Muscle of arm (tissue), 12 donors: Measurements from ENCODE around the gene SIRT2. TPM values are rescaled to one million over a fixed set of nuclear protein-coding genes. Genes with fewer than 3 reads are reported as not detected.

Source experiments
- DNase-seq: peaks from one replicate; pipeline ENCODE4 v3.0.0-alpha.2; 2013
- polyA plus RNA-seq, 12 donors: library from polyadenylated mRNA; unstranded; fragments of 120-200 nt; gene quantifications; one replicate each; pipeline ENCODE4 v1.2.1, GENCODE V29; 2013; ENCODE audit not compliant: insufficient read length in 12 of 12

SIRT2 gene
- polyA plus RNA-seq, 12 donors = 74.8 to 135 (median 104) TPM; not detected in 1

DNA sequence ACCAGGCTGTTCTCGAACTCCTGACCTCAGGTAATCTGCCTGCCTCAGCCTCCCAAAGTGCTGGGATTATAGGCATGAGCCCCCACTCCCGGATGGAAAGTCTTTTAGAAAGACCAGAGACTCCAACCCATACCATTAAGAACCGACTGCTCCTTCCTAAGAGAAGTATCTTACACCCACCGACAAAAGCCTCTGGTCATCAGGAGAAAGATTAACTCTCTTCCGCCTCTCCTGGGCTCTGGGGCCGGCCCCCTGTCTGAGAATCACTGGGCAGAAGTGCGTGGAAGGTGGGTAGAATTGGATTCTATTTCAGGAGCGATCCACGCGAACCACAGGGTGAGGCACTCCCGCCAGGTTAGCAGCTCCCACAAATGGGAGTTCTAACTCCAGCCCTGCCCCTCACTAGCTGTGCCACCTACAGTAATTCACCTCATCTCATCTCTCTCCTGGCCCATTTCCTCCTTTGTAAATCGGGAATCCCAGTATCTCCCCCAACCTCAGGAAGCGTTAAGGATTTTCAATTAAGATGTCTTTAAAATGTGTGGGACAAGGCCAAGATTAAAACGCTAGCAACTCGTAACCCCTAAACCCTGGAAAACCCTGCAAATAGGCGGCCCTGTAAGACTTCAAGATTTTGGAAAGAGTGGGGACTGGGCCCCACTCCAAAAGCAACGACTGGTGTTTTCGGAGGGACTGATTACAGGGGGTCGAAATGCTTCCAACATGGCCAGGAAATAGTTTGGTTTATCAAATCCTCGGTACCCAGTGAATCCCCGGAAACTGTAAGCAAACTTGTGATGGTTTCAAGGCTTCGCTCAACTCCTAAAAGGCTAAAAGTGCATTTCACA, 50.9 kb downstream of the SIRT2 start:
- no peak for DNase-seq

DNA sequence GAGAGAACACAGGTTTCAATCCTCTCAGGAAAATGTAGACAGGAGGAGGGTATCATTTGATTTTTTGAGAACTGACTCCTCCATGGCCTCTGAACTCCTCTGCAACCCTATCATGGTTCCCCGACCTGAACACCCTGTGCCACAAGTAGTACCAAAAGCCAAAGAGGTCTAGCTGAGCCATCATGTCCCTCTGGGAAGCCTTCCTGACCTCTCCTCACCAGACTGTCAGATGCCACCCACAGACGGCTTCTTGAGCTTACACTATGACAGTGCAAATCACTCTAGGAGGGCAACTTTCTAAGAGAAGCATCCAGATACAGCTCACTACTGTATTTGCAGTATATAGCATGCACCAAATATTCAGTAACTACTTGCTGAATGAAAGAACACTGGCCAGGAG, 53.3 kb downstream of the SIRT2 start:
- DNase-seq = no peak

DNA sequence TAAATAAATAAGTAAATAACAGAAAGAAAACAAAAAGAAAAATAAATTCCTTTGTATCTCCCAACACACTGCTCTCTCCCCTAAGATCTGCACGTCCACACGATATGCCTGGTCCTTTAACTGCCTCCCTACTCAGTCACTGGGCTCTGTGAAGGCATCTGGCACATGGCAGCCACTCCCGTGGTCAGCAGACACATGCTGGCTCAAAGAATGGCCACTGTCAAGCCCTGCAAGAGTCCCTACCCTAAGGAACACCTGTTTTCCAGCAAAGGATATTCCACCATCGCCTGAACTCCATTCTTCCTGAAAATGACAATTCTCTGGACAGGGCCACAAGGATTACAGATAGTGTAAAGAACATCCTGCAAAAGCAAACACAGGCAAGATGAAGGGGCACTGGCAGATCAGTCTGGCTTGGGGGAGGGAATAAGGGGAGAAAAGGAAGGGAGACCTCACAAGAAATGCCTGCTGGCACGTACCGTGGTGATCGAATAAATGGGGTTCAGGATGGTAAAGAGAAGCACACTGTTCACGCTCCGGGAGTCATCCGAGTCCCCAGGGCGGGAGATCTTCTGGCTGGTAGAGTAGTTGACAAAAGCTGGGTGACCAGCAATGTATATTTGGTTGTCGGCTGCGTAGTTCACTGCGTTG, 53.9 kb downstream of the SIRT2 start:
- no peak for DNase-seq

DNA sequence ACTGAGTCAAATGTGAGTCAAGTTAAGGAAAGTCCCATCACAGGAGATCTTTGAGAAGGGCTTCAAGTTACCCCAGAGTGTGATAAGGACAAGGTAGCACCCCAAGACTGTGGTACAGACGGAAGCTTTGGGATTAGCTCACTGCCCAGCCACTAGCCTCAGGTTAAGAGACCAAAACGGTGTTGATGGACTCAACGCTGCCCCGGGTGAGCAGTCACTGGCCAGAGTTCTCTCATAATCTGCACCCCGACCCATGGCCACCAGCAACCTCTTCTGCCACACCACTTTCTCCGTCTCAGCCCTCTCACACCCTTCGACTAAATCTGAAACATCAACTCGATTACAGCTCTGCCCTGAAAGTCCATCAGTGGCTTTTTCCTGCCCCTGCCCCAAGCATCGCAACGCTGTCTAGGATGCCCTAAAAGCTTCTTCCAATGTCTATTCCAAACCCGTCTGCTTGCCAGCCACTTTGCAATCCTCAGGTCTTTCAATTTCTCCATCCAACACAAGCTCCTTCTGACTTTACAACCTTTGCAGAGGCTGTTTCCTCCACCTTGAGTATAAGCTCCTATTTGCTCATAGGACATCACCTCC, 55.2 kb downstream of the SIRT2 start:
- no peak for DNase-seq

DNA sequence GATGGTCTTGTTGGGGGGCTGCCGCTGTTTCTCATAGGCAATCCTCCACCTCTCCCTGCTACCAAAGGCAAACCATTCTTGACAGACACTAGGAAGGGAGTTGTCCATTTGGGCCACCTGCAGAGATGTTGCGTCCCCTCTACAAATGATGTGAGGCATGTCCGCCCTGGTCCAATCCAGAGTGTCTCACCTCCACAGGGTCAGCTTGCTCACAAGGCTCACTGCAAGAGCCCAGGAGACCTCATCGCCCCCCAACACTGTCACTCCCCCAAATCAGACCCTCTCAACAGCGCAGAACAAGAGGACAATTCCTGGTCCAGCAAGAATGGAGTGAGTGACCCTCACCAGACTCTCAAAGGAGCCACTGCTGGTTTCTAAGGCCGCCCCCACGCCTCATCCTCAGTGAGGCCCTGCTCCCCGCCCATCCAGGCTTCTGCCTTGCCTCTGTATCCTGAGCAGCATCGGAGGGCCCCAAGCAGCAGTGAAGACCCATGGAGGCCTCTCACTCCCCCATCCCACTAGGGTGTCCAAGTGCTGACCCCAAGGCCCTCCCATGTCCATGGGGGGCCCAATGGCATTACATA, 56.2 kb downstream of the SIRT2 start:
- no peak for DNase-seq

DNA sequence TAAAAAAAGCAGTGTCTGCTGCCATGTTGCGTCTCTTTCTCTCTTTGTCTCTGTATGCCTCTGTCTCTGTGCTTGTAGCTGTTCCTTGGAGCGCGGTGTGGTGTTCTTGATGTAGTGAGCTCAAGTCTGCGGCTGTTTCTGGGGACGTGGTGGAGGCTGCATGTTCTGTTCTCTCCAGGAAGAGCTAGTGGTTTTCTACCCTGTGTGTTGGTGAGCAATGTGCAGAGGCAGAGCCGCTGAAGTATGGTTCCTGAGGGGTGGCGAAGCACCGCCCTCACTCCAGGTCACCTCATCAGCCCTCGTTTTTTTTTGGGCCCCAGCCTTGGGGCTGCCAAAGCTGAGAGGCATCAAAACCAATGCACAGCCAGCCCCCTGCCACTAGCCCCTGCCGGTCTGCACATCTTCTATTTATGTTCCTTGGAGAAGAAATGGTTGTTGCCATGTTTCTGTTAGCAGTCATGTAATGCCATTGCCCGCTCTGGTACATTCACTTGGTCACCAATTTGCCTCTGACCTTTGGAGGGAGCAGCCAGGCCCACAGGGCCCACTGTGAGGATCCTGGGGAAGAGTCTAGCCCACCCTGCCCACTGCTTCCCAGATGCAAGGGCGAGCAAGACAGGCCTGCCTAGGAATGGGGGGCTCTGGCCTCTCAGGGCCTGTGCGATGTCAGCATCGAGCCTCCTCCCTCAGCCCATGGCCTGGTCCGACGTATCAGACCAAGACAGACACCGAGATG, 56.8 kb downstream of the SIRT2 start:
- DNase-seq = no peak

DNA sequence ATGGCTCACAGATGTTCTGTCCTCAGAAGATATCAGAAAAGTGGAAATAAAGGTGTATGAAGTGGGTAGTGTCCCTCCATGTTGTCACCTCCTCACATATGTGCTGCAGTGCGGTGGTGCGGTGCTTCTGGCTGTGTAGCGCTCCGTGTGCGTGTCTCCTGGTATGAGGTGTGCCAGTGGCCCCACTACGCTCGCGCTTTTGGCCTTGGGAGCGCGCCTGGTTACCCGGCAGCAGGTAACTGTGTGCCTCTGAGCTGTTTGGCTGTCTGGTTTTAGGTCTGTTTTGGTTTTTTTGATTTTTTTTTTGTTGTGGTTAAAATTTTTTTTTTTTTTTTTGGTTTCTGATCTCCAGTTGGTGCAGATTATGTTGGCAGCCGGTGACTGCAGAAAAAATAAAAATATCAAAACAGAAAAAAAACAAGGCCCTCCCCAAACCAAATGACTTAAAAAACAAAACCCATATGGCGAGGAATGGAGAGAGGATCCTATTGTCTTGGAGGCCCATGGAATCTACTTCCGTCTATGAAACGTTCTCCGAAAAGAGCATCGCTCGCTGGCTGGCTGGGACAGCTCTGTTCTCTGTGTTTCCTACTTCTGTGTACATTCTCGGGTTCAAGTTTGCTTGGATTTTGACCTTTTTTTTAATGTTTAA, 57.5 kb downstream of the SIRT2 start:
- DNase-seq = no peak

DNA sequence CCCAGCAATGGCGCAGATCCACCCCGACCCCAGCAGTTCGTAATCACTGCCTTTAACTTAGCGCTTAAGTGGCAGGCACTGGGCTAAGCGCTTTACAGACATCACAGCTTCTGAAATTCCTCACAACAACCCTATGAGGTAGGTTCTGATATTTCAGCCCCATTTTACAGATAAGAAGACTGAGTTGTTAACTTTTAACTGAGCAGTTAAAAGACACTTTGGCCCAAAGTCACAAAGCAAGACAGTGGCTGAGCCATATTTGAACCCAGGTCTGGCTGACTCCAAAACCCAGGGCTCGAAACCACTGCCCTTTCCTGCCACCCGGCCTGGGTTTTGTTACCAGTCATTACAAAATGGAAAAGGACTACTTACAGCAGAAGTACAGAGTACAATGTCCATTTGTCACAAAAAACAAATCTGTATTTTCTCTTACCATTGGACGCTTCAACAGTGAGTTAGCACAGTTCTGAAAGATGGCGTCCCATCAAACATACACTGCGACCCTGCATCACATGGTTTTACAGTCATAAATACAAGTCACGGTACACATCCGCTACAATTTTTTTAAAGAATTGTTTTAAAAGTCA, 58.1 kb downstream of the SIRT2 start:
- DNase-seq = no peak

DNA sequence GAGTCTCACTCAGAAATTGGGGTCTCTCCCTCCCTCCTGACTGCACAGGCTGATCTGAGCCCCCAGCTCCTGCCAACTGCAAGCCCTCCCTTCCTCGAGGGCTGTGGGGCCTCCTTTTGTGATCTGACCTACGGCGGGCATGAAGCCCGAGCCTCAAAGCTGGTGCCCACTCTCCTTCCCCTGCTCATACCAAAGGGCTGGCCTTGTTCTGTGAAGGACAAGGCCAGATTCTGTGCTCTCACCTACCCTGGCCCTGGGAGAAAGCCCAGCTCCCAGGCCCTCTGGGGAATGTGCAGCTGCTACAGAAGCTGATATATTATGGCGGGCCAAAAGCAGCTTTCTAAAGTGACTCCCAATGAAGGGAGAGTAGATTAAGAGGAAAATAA, 58.8 kb downstream of the SIRT2 start:
- DNase-seq = no peak

DNA sequence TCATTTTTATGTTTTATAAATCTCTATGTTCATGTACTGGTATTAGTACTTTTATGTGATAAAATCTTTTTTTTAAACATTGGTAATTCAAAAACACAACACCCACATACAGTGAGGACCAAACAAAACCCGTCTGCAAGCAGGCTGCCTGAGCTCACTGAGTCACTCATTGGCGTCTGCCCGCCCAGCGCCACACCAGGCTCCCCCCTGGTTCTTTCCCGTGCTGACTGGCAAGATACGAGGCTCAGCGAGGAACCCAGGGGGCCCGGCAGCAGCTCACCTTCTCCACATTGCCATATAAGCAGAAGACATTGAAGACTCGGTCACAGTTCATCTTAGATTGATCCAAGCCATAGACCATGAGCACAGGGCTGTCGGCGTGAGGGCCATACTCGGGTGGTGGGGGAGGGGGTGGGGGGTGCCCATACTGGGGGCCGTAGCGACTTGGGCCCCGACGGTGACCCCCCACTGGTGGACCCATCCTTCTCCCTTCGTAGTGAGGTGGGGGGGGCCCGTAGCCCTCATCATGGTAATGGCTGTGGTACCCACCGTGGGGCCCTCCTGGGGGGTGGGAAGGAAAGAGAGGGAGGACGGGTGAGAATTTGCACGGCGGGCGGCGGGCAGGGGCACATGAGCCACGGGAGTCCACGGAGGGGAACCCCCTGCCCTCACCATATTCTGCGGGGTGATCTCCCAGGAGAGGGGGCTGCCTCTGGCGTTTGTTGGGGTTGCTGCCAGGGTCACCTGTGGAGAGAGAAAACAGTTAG, 59.4 kb downstream of the SIRT2 start:
- DNase-seq = no peak

DNA sequence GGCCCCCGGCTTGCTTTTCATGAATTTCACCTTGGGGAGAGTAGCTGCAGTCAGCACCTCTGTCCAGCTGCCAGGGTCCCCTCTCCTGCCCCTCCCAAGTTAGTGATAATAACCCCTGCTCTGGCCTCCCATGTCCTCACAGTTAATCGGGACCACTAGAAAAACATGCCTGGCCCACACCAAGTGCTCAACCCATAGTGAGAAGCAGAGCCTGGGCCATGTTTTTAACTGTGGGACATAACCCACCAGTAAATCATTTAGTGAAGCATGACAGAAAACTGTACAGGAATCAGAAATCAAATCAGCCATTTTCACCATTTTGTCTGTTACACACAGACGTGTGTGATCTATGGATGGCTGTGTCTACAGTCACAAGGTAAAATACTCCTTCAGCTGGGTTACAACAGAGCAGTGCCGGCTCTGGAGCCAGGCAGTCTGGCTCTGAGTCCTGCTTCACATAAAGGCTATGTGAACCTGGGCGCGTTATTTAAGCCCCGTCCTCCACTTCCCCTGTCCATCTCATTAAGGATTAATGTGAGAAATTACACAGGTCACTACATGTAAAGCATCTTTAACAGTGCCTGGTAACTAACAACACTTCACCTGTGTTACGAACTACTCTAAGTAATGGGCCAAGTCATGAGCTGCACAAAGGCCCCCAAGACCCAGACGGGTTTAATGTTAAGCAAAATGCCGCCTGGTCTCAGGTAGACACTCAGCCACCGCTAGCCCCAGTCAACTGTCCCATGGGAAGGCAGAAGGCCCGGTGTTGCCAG, 60.2 kb downstream of the SIRT2 start:
- DNase-seq = no peak

DNA sequence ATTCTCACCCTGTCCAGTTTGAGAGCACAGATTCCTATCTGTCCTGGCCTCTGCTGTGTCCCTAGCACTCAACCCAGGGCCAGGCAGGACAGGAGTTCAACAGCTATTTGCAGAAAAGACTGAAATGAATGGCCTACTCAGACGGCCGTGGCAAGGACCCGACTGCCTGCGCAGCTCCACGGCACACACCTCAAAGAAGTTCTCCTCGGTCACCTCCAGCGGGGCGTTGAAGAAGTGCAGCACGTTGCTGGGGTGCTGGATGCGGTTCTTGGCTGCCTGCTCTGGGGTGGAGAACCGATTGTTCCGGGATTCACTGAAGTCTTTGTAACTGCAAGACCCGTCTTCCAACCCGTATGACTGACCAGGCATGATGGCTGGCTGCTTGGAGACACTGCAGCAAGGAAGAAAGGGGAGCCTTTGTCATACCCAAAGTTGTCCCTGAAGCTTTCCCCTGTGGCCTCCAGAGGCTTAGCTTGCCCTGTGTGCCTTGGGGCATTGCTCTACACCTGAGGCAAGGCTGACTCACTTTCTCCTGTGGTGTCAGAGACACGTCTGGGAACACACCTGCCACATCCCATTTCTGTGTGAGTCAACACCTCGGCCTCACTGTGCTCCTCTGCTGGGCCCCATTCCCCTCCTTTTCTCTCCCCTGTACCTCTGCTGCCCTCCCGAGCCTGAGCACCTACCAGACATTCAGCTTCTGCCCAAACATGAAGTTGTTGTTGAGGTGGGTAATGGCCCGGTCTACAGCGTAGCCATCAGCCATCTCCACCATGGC, 61.0 kb downstream of the SIRT2 start:
- DNase-seq = no peak

DNA sequence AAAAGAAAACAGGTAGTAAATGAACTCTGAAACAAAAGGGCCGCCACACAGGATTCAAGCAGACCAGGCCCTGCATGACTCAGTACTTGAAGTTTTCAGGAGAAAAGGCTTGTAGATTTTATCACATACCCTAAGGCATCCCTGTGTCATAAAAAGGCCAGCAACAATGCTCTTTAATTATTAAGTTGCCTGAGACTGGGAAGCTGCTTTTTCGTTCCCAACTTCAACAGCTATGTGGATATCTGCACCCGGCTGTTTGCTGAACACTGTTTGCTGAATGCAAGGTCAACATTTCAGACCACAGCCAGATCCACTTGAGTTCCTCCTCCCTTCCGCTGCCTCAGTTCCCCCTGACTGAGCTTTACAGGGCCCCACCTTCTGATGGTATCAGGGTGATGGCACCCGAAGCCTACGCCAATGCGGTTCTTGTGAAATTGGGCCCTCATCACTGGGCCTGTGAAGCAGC, 61.7 kb downstream of the SIRT2 start:
- DNase-seq = no peak

DNA sequence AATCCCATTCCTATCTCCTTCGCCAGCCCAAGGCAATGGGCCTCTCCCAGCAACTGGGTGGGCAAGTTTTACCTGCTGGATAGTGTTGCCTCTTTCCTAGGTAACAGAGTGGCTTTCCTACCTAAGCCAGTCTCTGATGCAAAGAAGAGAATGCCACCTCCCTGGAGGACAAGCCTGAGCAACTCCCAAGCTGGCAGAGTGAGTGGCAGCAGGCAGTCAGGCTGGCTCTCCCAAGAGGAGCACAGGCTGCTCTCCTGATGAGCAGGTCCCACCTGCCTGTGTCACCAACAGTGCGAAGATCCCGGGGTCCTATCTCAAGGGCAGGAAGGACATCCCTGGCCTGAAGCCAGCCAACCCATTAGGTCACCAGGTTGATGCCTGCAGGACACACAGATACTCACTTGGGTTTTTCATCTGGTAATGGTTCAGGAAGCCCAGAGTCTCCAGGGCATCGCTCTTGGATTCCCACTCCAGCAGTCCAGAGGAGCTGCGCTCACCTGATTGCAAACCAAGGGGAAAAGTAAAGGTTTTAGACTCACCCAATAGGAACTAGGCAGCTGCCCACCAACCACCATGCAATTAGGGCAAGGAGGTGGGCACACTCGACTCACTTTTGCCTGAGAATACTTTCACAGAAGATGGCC, 62.3 kb downstream of the SIRT2 start:
- no peak for DNase-seq

DNA sequence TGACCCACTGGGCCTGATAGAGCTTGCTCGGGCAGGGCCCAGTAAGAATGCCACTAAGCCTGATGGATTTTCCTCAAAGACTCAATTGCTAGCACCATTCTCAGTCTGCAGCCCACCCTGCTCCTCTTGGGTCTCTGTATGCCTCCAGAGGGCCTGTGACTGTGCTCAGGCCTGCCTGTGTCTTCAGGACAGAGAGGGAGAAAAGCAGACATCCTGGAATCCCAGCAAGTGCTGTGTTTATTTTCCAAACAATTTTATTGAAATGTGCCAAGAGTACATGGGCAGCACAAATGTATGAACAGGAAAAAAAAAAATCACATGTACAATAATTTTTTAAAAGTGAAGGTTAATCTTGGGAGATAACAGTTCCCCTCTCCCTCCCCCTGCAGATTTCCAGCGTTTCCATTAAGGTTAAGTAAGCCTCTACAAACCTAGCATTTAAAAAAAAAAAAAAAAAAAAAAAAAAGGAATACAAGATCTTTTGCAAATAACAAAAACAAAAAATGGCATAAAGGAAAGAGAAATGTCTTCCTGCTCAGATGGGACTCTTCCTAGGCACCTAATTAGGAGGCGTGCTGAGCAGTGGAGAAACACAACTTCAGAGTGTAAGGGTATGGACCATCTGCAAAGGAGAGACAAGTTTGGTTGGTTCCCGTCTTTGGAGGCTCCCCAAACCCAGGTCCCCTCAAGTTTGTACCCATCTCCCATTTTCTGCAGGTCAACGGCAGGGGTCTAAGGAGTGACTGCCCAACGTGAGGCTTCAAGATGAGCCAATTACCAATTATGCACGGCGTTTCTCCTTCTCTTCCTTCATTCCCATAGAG, 63.0 kb downstream of the SIRT2 start:
- DNase-seq = no peak

DNA sequence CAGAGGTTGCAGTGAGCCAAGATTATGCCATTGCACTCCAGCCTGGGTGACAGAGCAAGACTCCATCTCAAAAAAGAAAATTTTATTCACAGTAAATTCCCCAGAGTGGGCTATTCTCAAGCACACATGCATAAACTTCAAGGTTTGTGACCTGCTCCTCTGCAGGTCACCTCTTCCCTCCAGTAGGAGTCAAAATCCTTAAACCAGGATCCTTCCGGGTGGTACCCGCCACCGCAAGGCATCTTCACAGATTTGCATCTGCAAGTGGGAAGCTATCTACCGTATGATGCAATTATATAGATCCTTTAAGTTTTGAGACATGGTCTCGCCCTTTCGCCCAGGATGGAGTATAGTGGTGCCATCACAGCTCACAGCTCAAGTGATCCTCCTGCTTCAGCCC, 64.8 kb downstream of the SIRT2 start:
- DNase-seq = no peak

DNA sequence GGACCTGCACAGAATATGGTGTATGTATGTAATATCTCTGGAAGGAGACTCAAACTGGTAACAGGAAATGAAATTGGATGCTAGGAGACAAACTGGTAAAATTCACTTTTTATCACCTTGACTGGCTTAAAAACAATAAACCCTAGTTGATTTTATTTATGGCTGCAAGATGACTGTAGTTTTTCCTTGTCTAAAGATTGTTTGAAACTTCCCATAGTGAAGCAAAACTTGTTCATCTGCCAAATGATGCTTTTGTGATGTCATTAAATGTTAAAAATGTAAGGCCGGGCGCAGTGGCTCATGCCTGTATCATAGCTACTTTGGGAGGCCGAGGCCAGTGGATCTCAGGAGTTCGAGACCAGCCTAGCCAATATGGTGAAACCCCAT, 65.3 kb downstream of the SIRT2 start:
- DNase-seq = no peak
